Gastroesophageal sphincter (tissue), 4 donors: Measurements from ENCODE around the gene GATA3. TPM values are rescaled to one million over a fixed set of nuclear protein-coding genes. Genes with fewer than 3 reads are reported as not detected.

Experiments
- ATAC-seq: fragments of 150-250 bp; one replicate; pipeline ENCODE4 v1.9.1; 2016; ENCODE audit warnings: mild to moderate bottlenecking, moderate library complexity
- H3K27ac ChIP-seq, 4 donors: fragments of 200-600 bp; sonication (generic) in 3 of 4; 1 replicate in 3 of 4; 2 replicates in 1 of 4; pipeline ENCODE4 v1.5.1; 2016 to 2019
- H3K27me3 ChIP-seq: fragments of 200-600 bp; sonication (generic); one replicate; pipeline ENCODE4 v1.5.1; 2019
- H3K36me3 ChIP-seq, 2 donors: fragments of 200-600 bp; sonication (generic); one replicate each; pipeline ENCODE4 v1.5.1; 2019; ENCODE audit warnings: control low read depth in 1 of 2
- H3K4me1 ChIP-seq, 3 donors: fragments of 200-600 bp; sonication (generic); 1 replicate in 2 of 3; 2 replicates in 1 of 3; pipeline ENCODE4 v1.5.1; 2016 to 2019; ENCODE audit warnings: control low read depth in 2 of 3
- H3K4me3 ChIP-seq, 2 donors: fragments of 200-600 bp; sonication (generic); one replicate each; pipeline ENCODE4 v1.5.1; 2019; ENCODE audit warnings: mild to moderate bottlenecking in 1 of 2, moderate library complexity in 1 of 2
- H3K9me3 ChIP-seq, 3 donors: fragments of 200-600 bp; sonication (generic); one replicate each; pipeline ENCODE4 v1.5.1; 2017 to 2019; ENCODE audit warnings: control low read depth in 2 of 3
- CTCF ChIP-seq, 4 experiments: fragments of 200-600 bp in 2 of 4; fragments of 450-650 bp in 2 of 4; sonication (generic) in 1 of 4; IDR thresholded peaks; one replicate each; pipeline ENCODE4 v1.5.1; 2017 to 2019; ENCODE audit warnings: antibody characterized with exemption in 4 of 4, mild to moderate bottlenecking in 2 of 4, moderate library complexity in 2 of 4
- EP300 ChIP-seq: sonication (generic); formaldehyde crosslinking; IDR thresholded peaks from one replicate; pipeline ENCODE4 v1.6.1; 2017; ENCODE audit warnings: antibody characterized with exemption, mild to moderate bottlenecking
- POLR2A ChIP-seq, 2 donors: fragments of 450-650 bp; IDR thresholded peaks; one replicate each; pipeline ENCODE4 v1.6.1; 2017; ENCODE audit warnings: antibody characterized with exemption in 2 of 2, mild to moderate bottlenecking in 2 of 2, moderate library complexity in 1 of 2
- POLR2AphosphoS5 ChIP-seq: sonication (generic); formaldehyde crosslinking; IDR thresholded peaks from one replicate; pipeline ENCODE4 v1.6.1; 2017; ENCODE audit warnings: antibody characterized with exemption
- WGBS, 2 donors: methylation state at CpG; one replicate each; pipeline ENCODE4 v1.1.5; 2018; ENCODE audit warnings: low coverage in 1 of 2; 5-methylcytosine and 5-hydroxymethylcytosine counted together
- total RNA-seq, 4 donors: library from RNA; depleted of rRNA; stranded (reverse); fragments of >200 nt; gene quantifications; one replicate each; pipeline ENCODE4 v1.1.0, GENCODE V29; 2016

Gene GATA3
- total RNA-seq, 4 donors from 2014 or later, result 0.35 TPM; not detected in 3

GRCh38 chr10:8075282-8076260 lies 21.1 kb downstream of the GATA3 start:
- H3K4me3 ChIP-seq, result no peak overlapping the region
- no peak for TF ChIP-seq POLR2A (IDR thresholded peaks at IDR 0.05)
- TF ChIP-seq CTCF (IDR thresholded peaks at IDR 0.05), result no peak
- no peak for TF ChIP-seq POLR2AphosphoS5
- no peak for TF ChIP-seq EP300
- ATAC-seq, result no peak
- 30 to 43% methylated on average over 9 to 19 of the region's 19 CpGs for WGBS, 2 donors
- no peaks in the 10 kb centered on the region for H3K4me1 ChIP-seq
- no peaks in the 10 kb centered on the region for H3K9me3 ChIP-seq
- H3K27me3 ChIP-seq, result peaks cover 59% of the 10 kb centered on the region
- no peaks in the 10 kb centered on the region for H3K36me3 ChIP-seq
- no peak overlapping the region for H3K27ac ChIP-seq

GRCh38 chr10:8076933-8077332 lies 22.4 kb downstream of the GATA3 start:
- Histone ChIP-seq H3K4me3 (no peak overlapping the region), H3K27ac (no peak overlapping the region), H3K27me3 (peaks cover 62% of the 10 kb centered on the region), H3K36me3 (no peaks in the 10 kb centered on the region), H3K4me1 (no peaks in the 10 kb centered on the region), H3K9me3 (no peaks in the 10 kb centered on the region)
- 54 to 79% methylated on average over 2 to 4 of the region's 5 CpGs for WGBS, 2 donors
- no peak for ATAC-seq
- TF ChIP-seq EP300 (no peak), POLR2AphosphoS5 (no peak), CTCF (IDR thresholded peaks at IDR 0.05) (no peak), POLR2A (IDR thresholded peaks at IDR 0.05) (no peak)

GRCh38 chr10:8078027-8078426 lies 23.5 kb downstream of the GATA3 start:
- TF ChIP-seq POLR2A (IDR thresholded peaks at IDR 0.05), result no peak
- no peak for TF ChIP-seq EP300
- no peak for TF ChIP-seq CTCF (IDR thresholded peaks at IDR 0.05)
- TF ChIP-seq POLR2AphosphoS5, result no peak
- 81 to 83% methylated on average over 1 of the region's 1 CpG for WGBS, 2 donors
- no peak for ATAC-seq
- no peak overlapping the region for H3K27ac ChIP-seq
- H3K4me3 ChIP-seq, result no peak overlapping the region
- no peaks in the 10 kb centered on the region for H3K4me1 ChIP-seq
- H3K27me3 ChIP-seq, result peaks cover 61% of the 10 kb centered on the region
- H3K36me3 ChIP-seq, result no peaks in the 10 kb centered on the region
- no peaks in the 10 kb centered on the region for H3K9me3 ChIP-seq

- ATAC-seq, result no peak
- peaks cover 63% of the 10 kb centered on the region for H3K27me3 ChIP-seq
- WGBS, 2 donors, result 38 to 49% methylated on average over 3 of the region's 3 CpGs
- TF ChIP-seq CTCF (IDR thresholded peaks at IDR 0.05) (no peak), EP300 (no peak), POLR2A (IDR thresholded peaks at IDR 0.05) (no peak), POLR2AphosphoS5 (no peak)
- no peaks in the 10 kb centered on the region for H3K9me3 ChIP-seq
- H3K4me3 ChIP-seq, result no peak overlapping the region
- H3K27ac ChIP-seq, result no peak overlapping the region
- H3K36me3 ChIP-seq, result no peaks in the 10 kb centered on the region
- no peaks in the 10 kb centered on the region for H3K4me1 ChIP-seq
Observed at GRCh38 chr10:8079126-8079525, 24.6 kb downstream of the GATA3 start.

GRCh38 chr10:8084799-8085198 lies 30.3 kb downstream of the GATA3 start:
- no peak for ATAC-seq

More at GRCh38 chr10:8084799-8085198, 30.3 kb downstream of the GATA3 start:
- Histone ChIP-seq H3K4me3 (no peak overlapping the region), H3K27ac (no peak overlapping the region), H3K9me3 (no peaks in the 10 kb centered on the region), H3K27me3 (peaks cover 52% of the 10 kb centered on the region), H3K4me1 (no peaks in the 10 kb centered on the region), H3K36me3 (no peaks in the 10 kb centered on the region)
- WGBS, 2 donors, result 22 to 35% methylated on average over 1 to 3 of the region's 3 CpGs
- TF ChIP-seq CTCF (IDR thresholded peaks at IDR 0.05) (no peak), EP300 (no peak), POLR2A (IDR thresholded peaks at IDR 0.05) (no peak), POLR2AphosphoS5 (no peak)
